ENCODE results near the gene RRP7A. TPM values are rescaled to one million over a fixed set of nuclear protein-coding genes. Genes with fewer than 3 reads are reported as not detected.
"Not testable (repeated sequence)": the region's sequence is repeated elsewhere in the genome, so short reads cannot be mapped to it uniquely, and the experiment has no call there.

RRP7A gene
- total RNA-seq, 1 donor from 2014 or later = 52.2 TPM

DNA sequence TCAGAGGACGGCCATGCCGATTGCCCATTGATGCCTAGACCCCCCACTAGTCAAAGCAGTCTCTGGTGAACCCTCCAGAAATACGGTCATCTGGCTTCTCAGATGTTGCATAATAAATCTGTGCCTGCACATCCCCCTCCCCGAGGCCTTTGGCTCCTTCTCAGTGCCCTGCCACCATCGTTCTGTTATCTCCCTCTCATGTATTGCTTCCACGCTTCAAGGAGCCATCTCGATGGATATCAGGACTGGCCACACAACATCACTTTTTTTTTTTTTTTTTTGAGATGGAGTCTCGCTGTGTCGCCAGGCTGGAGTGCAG is 1.6 kb upstream of the RRP7A start:
- no peak overlapping the region for H3K27ac Mint-ChIP-seq
- H3K4me3 Mint-ChIP-seq = peak overlapping the region; percentile 99
- no peak for DNase-seq (ENCODE audit: low spot score in 2 of 2, unreplicated experiment in 2 of 2)
- no peaks in the 10 kb centered on the region for H3K27me3 Mint-ChIP-seq (ENCODE audit: low read depth)
- TF ChIP-seq, protein P1, sequence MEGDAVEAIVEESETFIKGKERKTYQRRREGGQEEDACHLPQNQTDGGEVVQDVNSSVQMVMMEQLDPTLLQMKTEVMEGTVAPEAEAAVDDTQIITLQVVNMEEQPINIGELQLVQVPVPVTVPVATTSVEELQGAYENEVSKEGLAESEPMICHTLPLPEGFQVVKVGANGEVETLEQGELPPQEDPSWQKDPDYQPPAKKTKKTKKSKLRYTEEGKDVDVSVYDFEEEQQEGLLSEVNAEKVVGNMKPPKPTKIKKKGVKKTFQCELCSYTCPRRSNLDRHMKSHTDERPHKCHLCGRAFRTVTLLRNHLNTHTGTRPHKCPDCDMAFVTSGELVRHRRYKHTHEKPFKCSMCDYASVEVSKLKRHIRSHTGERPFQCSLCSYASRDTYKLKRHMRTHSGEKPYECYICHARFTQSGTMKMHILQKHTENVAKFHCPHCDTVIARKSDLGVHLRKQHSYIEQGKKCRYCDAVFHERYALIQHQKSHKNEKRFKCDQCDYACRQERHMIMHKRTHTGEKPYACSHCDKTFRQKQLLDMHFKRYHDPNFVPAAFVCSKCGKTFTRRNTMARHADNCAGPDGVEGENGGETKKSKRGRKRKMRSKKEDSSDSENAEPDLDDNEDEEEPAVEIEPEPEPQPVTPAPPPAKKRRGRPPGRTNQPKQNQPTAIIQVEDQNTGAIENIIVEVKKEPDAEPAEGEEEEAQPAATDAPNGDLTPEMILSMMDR (IDR thresholded peaks at IDR 0.05; ENCODE audit: unreplicated experiment) = no peak
- H3K9me3 Mint-ChIP-seq = peaks cover 7% of the 10 kb centered on the region
- no peaks in the 10 kb centered on the region for H3K36me3 Mint-ChIP-seq
- H3K4me1 Mint-ChIP-seq = peaks cover 18% of the 10 kb centered on the region

DNA sequence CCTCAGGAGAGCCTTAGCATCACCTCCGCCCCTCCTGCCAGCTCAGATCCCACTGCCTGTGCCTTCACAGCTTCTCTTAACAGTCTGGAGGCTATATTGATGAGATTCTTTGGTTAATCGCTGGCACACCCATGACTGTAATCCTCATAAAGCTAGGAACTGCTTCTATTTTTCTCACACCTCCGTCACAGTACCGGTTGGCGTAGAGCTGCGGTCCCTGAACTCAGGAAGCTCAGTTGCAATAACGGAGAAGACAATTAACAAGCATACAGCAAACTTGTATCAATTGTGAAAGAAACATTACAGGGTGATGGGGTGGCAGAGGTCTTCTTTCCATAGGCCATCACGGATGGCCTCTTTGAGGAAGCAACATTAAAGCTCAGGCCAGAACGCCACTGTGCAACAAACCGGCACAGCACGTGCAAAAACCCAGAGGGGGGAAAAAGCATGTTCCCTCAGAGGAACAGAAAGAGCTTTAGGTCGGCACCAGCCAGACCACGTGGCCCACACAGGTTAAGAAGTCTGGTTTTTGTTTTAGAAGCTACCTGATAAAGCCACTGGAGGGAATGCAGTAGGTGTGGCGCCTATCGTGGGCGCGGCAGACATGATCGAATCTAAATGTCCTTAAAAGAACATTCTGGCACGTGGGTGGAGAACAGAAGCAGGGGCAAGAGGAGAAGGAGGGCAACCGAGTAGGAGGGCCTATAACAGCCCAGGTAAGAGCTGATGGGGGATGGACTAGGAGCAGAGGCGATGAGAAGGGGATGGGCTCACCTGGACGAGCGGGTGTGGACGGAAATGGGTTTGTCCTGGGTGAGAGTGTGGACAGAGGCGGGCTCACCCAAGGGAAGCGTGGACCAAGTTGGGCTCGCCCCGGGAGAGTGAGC is 715 bp downstream of the RRP7A start:
- peaks cover 18% of the 10 kb centered on the region for H3K4me1 Mint-ChIP-seq
- peak overlapping the region; percentile 99 for H3K4me3 Mint-ChIP-seq
- DNase-seq (ENCODE audit: low spot score in 2 of 2, unreplicated experiment in 2 of 2); H3K27me3 Mint-ChIP-seq (ENCODE audit: low read depth); H3K9me3 Mint-ChIP-seq; H3K36me3 Mint-ChIP-seq: not testable (repeated sequence)
- H3K27ac Mint-ChIP-seq = peak overlapping the region; percentile 97

DNA sequence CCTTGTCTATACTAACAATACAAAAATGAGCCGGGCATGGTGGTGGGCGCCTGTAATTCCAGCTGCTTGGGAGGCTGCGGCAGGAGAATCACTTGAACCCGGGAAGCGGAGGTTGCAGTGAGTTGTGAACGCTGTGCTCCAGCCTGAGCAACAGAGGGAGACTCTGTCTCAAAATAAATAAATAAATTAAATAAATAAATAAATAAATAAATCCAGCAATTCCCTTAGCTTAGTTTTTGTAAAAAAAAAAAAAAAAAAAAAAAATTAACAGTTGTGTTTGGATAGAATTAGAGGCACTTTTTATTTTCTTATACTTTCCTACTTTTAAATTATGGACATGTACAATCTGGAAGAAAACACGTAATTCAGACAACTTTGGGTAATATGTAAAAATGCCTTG is 2.5 kb downstream of the RRP7A start:
- DNase-seq (ENCODE audit: low spot score in 2 of 2, unreplicated experiment in 2 of 2); H3K36me3 Mint-ChIP-seq; H3K4me3 Mint-ChIP-seq; H3K9me3 Mint-ChIP-seq; H3K27ac Mint-ChIP-seq; H3K27me3 Mint-ChIP-seq (ENCODE audit: low read depth): not testable (repeated sequence)
- H3K4me1 Mint-ChIP-seq = peaks cover 20% of the 10 kb centered on the region

DNA sequence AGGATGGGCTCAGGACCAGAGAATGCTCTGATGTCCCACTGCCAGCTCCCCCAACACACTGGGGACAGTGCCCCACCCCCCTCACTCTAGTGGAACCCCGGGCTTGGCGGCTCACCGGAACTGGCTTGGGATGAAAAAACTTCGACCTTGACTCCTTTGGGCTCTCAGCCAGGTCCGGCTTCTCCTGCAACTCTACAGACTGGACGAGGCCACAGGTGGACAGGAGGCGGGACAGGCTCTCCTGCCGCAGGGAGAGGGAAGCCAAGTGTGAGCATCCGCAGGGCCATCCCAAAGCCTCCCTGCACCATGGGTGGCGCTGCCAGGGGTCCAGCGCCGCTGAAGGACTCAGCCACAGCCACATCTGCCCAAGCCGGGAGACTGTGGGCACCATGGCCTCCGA is 3.7 kb downstream of the RRP7A start:
- Mint-ChIP-seq H3K27ac (no peak overlapping the region), H3K4me3 (no peak overlapping the region), H3K36me3 (peaks cover 10% of the 10 kb centered on the region), H3K27me3 (ENCODE audit: low read depth) (no peaks in the 10 kb centered on the region), H3K9me3 (no peaks in the 10 kb centered on the region), H3K4me1 (peaks cover 20% of the 10 kb centered on the region)
- DNase-seq (ENCODE audit: low spot score in 2 of 2, unreplicated experiment in 2 of 2) = no peak
- TF ChIP-seq, protein P1 (IDR thresholded peaks at IDR 0.05; ENCODE audit: unreplicated experiment) = no peak

DNA sequence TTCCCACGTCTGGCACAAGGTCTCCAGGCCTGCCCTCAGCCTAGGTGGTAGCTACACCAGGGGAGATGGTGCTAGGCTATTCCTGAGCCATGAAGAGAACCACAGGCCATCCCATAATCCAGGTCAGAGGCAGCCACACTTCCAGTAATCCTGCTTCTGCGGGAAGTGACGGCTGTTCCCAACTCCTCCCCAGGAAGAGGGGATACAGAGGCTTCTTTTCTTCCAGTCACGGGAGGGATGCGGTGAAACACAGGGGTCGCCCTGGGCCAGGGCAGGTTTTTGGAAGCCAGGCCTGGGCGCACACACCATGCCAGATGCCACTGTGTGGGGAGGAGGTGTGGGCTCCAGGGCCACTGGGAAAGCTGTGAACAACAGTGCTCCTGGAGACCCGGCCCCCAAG is 4.3 kb downstream of the RRP7A start:
- H3K36me3 Mint-ChIP-seq, H3K27ac Mint-ChIP-seq: not testable (repeated sequence)
- H3K4me1 Mint-ChIP-seq = peaks cover 17% of the 10 kb centered on the region

DNA sequence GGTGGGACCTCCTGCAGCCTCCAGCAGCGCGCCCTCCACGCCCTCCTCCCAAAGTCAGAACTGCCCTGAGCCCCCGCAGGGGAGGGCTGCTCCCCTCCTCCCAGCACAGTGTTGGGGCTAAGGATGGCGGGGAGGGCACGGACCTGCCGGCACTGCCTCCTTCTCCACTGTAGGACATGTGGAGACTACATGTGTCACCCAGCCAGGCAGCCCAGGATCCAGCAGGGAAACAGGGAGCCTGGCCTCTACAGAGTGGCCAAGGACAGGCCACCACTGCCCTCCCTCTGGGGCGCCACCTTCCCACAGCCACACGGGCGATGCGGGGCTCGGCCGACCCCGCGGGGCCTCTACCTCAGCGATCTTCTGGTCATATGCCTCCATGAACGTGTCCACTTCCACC is 5.3 kb downstream of the RRP7A start:
- not testable (repeated sequence) for H3K4me3 Mint-ChIP-seq; H3K9me3 Mint-ChIP-seq; H3K27me3 Mint-ChIP-seq (ENCODE audit: low read depth); H3K27ac Mint-ChIP-seq; DNase-seq (ENCODE audit: low spot score in 2 of 2, unreplicated experiment in 2 of 2); H3K36me3 Mint-ChIP-seq
- H3K4me1 Mint-ChIP-seq = peaks cover 11% of the 10 kb centered on the region

More for the DNA sequence above, 4.3 kb downstream of the RRP7A start:
- not testable (repeated sequence) for H3K9me3 Mint-ChIP-seq; DNase-seq (ENCODE audit: low spot score in 2 of 2, unreplicated experiment in 2 of 2); H3K27me3 Mint-ChIP-seq (ENCODE audit: low read depth); H3K4me3 Mint-ChIP-seq

DNA sequence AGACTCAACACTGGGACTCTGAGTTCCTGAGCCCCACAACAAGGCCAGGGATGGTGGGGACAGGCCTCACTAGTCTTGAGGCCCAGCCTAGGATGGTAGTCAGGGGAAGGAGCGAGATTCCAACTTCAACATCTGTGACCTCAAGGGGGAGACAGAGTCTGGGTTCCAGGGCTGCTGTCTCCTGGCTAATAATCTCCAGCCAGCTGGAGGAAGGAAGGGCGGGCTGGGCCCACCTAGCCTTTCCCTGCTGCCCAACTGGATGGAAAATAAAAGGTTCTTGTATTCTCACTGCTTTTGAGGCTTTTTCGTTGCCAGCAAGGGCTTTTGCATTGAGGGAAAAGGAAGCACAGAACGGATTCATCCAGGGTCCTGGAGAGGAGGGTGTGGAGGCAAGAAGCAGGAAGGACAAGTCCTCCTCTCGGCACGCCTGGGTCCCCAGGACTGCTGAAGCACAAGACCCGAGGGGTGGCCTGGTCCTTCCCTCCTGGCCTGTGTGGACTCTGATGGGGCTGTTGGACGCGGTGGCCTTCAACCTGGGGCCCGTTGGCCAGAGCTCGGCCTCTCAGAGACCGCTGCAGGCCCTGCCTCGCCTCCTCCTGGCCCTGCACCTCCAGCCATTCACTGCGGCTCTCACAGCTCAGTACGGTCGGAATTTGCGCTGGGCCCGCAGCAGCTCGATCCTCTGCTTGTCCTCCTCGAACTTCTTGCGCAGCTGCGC is 7.2 kb downstream of the RRP7A start:
- not testable (repeated sequence) for H3K4me1 Mint-ChIP-seq; DNase-seq (ENCODE audit: low spot score in 2 of 2, unreplicated experiment in 2 of 2); H3K9me3 Mint-ChIP-seq; H3K4me3 Mint-ChIP-seq; H3K27me3 Mint-ChIP-seq (ENCODE audit: low read depth); H3K36me3 Mint-ChIP-seq
- peak overlapping the region; percentile 77 for H3K27ac Mint-ChIP-seq

DNA sequence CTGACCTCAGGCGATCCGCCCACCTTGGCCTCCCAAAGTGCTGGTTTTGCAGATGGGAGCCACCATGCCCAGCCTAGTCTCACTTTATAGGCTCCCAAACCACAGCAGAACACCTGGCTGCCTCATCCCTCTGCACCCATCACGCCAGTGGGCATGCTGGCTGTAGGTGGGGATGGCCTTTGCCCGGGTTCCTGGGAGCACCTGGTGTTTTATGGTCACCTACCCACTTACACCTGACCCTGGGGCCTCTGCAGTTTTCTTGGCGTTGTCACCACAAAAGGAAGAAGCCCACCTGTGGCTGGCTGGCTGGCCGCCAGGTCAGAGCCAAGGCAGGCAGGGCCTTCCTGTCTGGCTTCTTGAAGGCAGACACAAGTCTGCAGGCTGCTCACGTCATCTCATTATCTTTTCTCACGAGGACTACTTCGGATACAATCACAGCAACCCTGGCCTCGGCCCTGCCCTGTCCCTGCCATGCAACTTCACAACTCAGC is 8.2 kb downstream of the RRP7A start:
- H3K36me3 Mint-ChIP-seq = peaks cover 10% of the 10 kb centered on the region
- TF ChIP-seq, protein P1 (IDR thresholded peaks at IDR 0.05; ENCODE audit: unreplicated experiment) = no peak
- H3K4me3 Mint-ChIP-seq = no peak overlapping the region
- H3K27me3 Mint-ChIP-seq (ENCODE audit: low read depth) = no peaks in the 10 kb centered on the region
- H3K27ac Mint-ChIP-seq = peak overlapping the region; percentile 77
- H3K9me3 Mint-ChIP-seq = no peaks in the 10 kb centered on the region
- peaks cover 5% of the 10 kb centered on the region for H3K4me1 Mint-ChIP-seq
- no peak for DNase-seq (ENCODE audit: low spot score in 2 of 2, unreplicated experiment in 2 of 2)
